GM18873 (cell line): ENCODE data around the gene HAX1.

Experiments
- ATAC-seq: cut with Tn5 transposase; IDR thresholded peaks from one replicate; pipeline ENCODE4 v1.9.1; 2021; ENCODE audit warnings: mild to moderate bottlenecking, moderate library complexity, moderate number of reproducible peaks; ENCODE audit not compliant: unreplicated experiment, low FRiP score

HAX1 gene

DNA sequence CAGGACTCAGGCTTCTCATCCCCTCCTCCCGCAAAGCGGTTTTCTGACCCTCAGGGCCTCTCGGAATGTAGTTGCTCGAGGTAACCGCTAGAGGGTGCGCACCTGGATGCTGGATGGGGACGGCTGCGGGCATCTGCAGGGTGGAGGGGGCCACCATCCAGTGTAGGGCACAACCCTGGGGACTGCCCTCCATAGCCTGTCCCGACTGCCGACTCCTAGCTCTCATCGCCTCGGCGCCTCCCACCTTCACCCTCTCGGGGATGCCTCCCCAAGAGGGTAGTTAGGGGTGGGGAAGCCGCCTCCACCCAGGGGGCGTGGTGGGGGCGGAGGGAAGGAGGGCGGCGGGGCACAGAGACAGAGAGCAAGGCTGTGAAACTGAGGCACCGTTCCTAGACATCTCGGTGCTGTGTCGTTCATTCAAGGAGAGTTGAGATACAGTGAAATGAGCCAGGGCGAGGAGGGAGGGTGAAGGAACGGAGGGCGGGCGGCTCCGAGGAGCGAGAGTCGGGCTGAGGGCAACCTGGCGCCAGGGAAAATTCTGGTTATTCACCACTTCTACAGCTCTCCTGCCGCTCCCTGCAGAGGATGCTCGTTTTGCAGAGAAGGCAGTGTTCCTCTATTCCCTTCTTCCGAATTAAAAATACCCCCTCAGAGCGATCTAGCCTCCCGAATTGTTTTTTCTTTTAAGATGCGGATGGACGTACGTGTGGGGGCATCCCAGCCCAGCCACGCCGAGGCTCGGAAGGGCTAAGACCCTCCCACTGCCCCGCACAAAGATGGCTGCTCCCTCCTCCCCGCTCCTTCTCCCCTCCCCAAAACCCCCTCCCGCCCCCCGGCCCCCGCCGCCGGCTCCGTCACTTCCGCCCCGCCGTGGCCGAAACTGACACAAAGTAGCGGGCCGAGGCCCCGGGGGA lies 52.5 kb downstream of the HAX1 start, which contains the start of gene ATP8B2:
Gene ATP8B2, plus strand, starts transcription at position 857 of the 914 bp plus-strand sequence. CDS start 2,617 bp downstream, outside the sequence.
- ATAC-seq, result no peak
